CD4-positive, alpha-beta T cell treated with Interleukin-6 at 100 ng/mL for 8 hours (primary cell): ENCODE measurements around the gene TSC22D2.
"Not testable (repeated sequence)": the region's sequence is repeated elsewhere in the genome, so short reads cannot be mapped to it uniquely, and the experiment has no call there.

Source experiments
- DNase-seq: peaks from one replicate; pipeline ENCODE4 v3.0.0-alpha.2; 2020; ENCODE audit warnings: mixed read lengths, low spot score

Gene TSC22D2

GRCh38 chr3:150449169-150449721, 41.1 kb downstream of the TSC22D2 start:
- DNase-seq: no peak

GRCh38 chr3:150450916-150451315, 42.8 kb downstream of the TSC22D2 start:
- no peak for DNase-seq

GRCh38 chr3:150451329-150452048, 43.4 kb downstream of the TSC22D2 start:
- DNase-seq: no peak

- DNase-seq: no peak
Observed at GRCh38 chr3:150453353-150453752, 45.3 kb downstream of the TSC22D2 start.

GRCh38 chr3:150454085-150454484, 46.0 kb downstream of the TSC22D2 start:
- DNase-seq: no peak

- DNase-seq: no peak
Observed at GRCh38 chr3:150454622-150455021, 46.5 kb downstream of the TSC22D2 start.

- no peak for DNase-seq
Observed at GRCh38 chr3:150455341-150455740, 47.2 kb downstream of the TSC22D2 start.

GRCh38 chr3:150458001-150458400, 49.9 kb downstream of the TSC22D2 start:
- DNase-seq: no peak

- DNase-seq: no peak
Observed at GRCh38 chr3:150460484-150460883, 52.4 kb downstream of the TSC22D2 start.

- DNase-seq: no peak
Observed at GRCh38 chr3:150461399-150461798, 53.3 kb downstream of the TSC22D2 start.

GRCh38 chr3:150462108-150462507, 54.0 kb downstream of the TSC22D2 start:
- no peak for DNase-seq

GRCh38 chr3:150464684-150465083, 56.6 kb downstream of the TSC22D2 start:
- no peak for DNase-seq

GRCh38 chr3:150467381-150467780, 59.3 kb downstream of the TSC22D2 start:
- DNase-seq: no peak

GRCh38 chr3:150469031-150469930, 61.2 kb downstream of the TSC22D2 start:
- DNase-seq: no peak

GRCh38 chr3:150469931-150470740, 62.0 kb downstream of the TSC22D2 start:
- no peak for DNase-seq

GRCh38 chr3:150472421-150472820, 64.3 kb downstream of the TSC22D2 start:
- DNase-seq: no peak

GRCh38 chr3:150473161-150473560, 65.1 kb downstream of the TSC22D2 start:
- DNase-seq: not testable (repeated sequence)

- DNase-seq: no peak
Observed at GRCh38 chr3:150479370-150479769, 71.3 kb downstream of the TSC22D2 start.

GRCh38 chr3:150480877-150481276, 72.8 kb downstream of the TSC22D2 start:
- DNase-seq: no peak

- no peak for DNase-seq
Observed at GRCh38 chr3:150483226-150483625, 75.1 kb downstream of the TSC22D2 start.

GRCh38 chr3:150484410-150484809, 76.3 kb downstream of the TSC22D2 start:
- no peak for DNase-seq

GRCh38 chr3:150488867-150489266, 80.8 kb downstream of the TSC22D2 start:
- no peak for DNase-seq
